Loucy (cell line): ENCODE data around the gene ENTPD8.

Experiments used
- H2AFZ ChIP-seq: fragments of 200-600 bp; sonication (generic); 2 replicates; pipeline ENCODE4 v1.6.0; 2016; ENCODE audit warnings: antibody characterized with exemption, mild to moderate bottlenecking, low read length, moderate library complexity
- H3F3A ChIP-seq: fragments of 200-600 bp; 2 replicates; pipeline ENCODE4 v1.6.0; 2016; ENCODE audit warnings: antibody characterized with exemption, low read depth, mild to moderate bottlenecking
- H3K27me3 ChIP-seq: fragments of 200-600 bp; sonication (generic); 2 replicates; pipeline ENCODE4 v1.6.1; 2014; ENCODE audit warnings: low read length, mild to moderate bottlenecking; ENCODE audit not compliant: insufficient read depth, poor library complexity, severe bottlenecking
- H3K36me3 ChIP-seq: fragments of 200-600 bp; sonication (generic); 2 replicates; pipeline ENCODE4 v1.6.1; 2016; ENCODE audit warnings: low read length; ENCODE audit not compliant: insufficient read depth
- H3K4me1 ChIP-seq: fragments of 200-600 bp; sonication (generic); 2 replicates; pipeline ENCODE4 v1.5.1; 2014; ENCODE audit warnings: low read length, mild to moderate bottlenecking; ENCODE audit not compliant: insufficient read depth, poor library complexity, severe bottlenecking
- H3K4me2 ChIP-seq: fragments of 200-600 bp; sonication (generic); 2 replicates; pipeline ENCODE4 v1.6.0; 2014; ENCODE audit warnings: antibody characterized with exemption, low read length, low read depth, mild to moderate bottlenecking; ENCODE audit not compliant: poor library complexity, severe bottlenecking
- H3K4me3 ChIP-seq: fragments of 200-600 bp; sonication (generic); 2 replicates; pipeline ENCODE4 v1.5.1; 2014; ENCODE audit warnings: low read length, mild to moderate bottlenecking, mixed read lengths; ENCODE audit not compliant: poor library complexity, severe bottlenecking
- H3K79me2 ChIP-seq: fragments of 200-600 bp; sonication (generic); 2 replicates; pipeline ENCODE4 v1.6.1; 2014; ENCODE audit warnings: low read length; ENCODE audit not compliant: insufficient read depth
- H3K9ac ChIP-seq: fragments of 200-600 bp; sonication (generic); 2 replicates; pipeline ENCODE4 v1.6.0; 2014; ENCODE audit warnings: mild to moderate bottlenecking, low read depth, low read length, moderate library complexity; ENCODE audit not compliant: poor library complexity, severe bottlenecking
- H3K9me2 ChIP-seq: fragments of 200-600 bp; sonication (generic); replicated peaks from 2 replicates; pipeline ENCODE4 v1.6.1; 2016; ENCODE audit warnings: low read depth, low read length, mixed read lengths
- H3K9me3 ChIP-seq: fragments of 200-600 bp; sonication (generic); 2 replicates; pipeline ENCODE4 v1.6.1; 2014; ENCODE audit warnings: mild to moderate bottlenecking, antibody characterized with exemption, low read length, low read depth; ENCODE audit not compliant: insufficient read depth
- H4K20me1 ChIP-seq: fragments of 200-600 bp; sonication (generic); 2 replicates; pipeline ENCODE4 v1.6.0; 2014; ENCODE audit warnings: antibody characterized with exemption, low read length, mild to moderate bottlenecking; ENCODE audit not compliant: insufficient read depth, poor library complexity, severe bottlenecking
- CTCF ChIP-seq: fragments of 200-600 bp; sonication (generic); conservative IDR thresholded peaks from 2 replicates; pipeline ENCODE4 v1.5.1; 2014; ENCODE audit warnings: mild to moderate bottlenecking, antibody characterized with exemption, low read length
- EZH2phosphoT487 ChIP-seq: fragments of 200-600 bp; IDR thresholded peaks from 2 replicates; pipeline ENCODE4 v1.6.1; 2018; ENCODE audit warnings: antibody characterized with exemption, mild to moderate bottlenecking, moderate library complexity, borderline replicate concordance

Gene ENTPD8

GRCh38 chr9:137454597-137455358 is 13.6 kb upstream of the ENTPD8 start:
- no peaks in the 10 kb centered on the region for H3K9me3 ChIP-seq
- H4K20me1 ChIP-seq, result no peaks in the 10 kb centered on the region
- no peak overlapping the region for H3K4me2 ChIP-seq
- TF ChIP-seq EZH2phosphoT487 (no peak), CTCF (no peak)
- no peaks in the 10 kb centered on the region for H3F3A ChIP-seq
- H3K9ac ChIP-seq, result no peak overlapping the region
- H3K27me3 ChIP-seq, result no peaks in the 10 kb centered on the region
- H2AFZ ChIP-seq, result no peak overlapping the region
- peaks cover 4% of the 10 kb centered on the region for H3K4me1 ChIP-seq
- H3K36me3 ChIP-seq, result no peaks in the 10 kb centered on the region
- no peak overlapping the region for H3K4me3 ChIP-seq
- no peaks in the 10 kb centered on the region for H3K79me2 ChIP-seq
- H3K9me2 ChIP-seq, result no peaks in the 10 kb centered on the region

DNA sequence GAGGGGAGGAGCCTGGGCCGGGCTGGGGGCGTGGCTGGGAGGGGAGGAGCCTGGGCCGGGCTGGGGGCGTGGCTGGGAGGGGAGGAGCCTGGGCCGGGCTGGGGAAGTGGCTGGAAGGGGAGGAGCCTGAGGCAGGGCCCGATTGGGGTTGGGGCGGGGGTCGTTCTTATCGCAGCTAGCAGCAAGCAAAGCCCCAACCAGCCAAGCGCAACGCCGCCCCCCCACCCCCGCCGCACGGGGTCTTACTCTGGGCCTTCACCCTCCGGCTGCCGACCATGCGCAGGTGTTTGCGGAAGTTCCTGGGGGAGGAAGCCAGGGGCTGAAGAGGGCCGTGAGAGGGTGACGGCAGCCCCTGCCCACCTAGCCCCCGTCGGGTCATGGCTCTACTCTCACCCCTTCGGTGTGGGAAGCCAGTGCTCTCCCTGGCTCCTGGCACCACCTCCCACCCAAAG is 13.0 kb upstream of the ENTPD8 start:
- no peaks in the 10 kb centered on the region for H3K79me2 ChIP-seq
- TF ChIP-seq EZH2phosphoT487, result no peak
- TF ChIP-seq CTCF, result no peak
- H3K9me3 ChIP-seq, result no peaks in the 10 kb centered on the region
- no peaks in the 10 kb centered on the region for H3F3A ChIP-seq
- no peaks in the 10 kb centered on the region for H3K36me3 ChIP-seq
- H3K9ac ChIP-seq, result no peak overlapping the region
- H3K27me3 ChIP-seq, result no peaks in the 10 kb centered on the region
- peaks cover 6% of the 10 kb centered on the region for H3K4me1 ChIP-seq
- no peak overlapping the region for H3K4me2 ChIP-seq
- no peak overlapping the region for H2AFZ ChIP-seq
- no peaks in the 10 kb centered on the region for H4K20me1 ChIP-seq
- H3K4me3 ChIP-seq, result no peak overlapping the region
- no peaks in the 10 kb centered on the region for H3K9me2 ChIP-seq

GRCh38 chr9:137453643-137454081 is 12.5 kb upstream of the ENTPD8 start:
- H2AFZ ChIP-seq, result no peak overlapping the region

More at GRCh38 chr9:137453643-137454081, 12.5 kb upstream of the ENTPD8 start:
- Histone ChIP-seq H3K36me3 (no peaks in the 10 kb centered on the region), H3K9me3 (no peaks in the 10 kb centered on the region), H4K20me1 (no peaks in the 10 kb centered on the region), H3K4me2 (no peak overlapping the region), H3K4me1 (peaks cover 6% of the 10 kb centered on the region), H3K9me2 (no peaks in the 10 kb centered on the region), H3F3A (no peaks in the 10 kb centered on the region), H3K9ac (no peak overlapping the region), H3K27me3 (no peaks in the 10 kb centered on the region), H3K79me2 (no peaks in the 10 kb centered on the region), H3K4me3 (no peak overlapping the region)
- no peak for TF ChIP-seq EZH2phosphoT487
- TF ChIP-seq CTCF, result no peak
